Measurements from ENCODE around the gene SCART1.
"Not testable (repeated sequence)": the region's sequence is repeated elsewhere in the genome, so short reads cannot be mapped to it uniquely, and the experiment has no call there.

The SCART1 gene

DNA sequence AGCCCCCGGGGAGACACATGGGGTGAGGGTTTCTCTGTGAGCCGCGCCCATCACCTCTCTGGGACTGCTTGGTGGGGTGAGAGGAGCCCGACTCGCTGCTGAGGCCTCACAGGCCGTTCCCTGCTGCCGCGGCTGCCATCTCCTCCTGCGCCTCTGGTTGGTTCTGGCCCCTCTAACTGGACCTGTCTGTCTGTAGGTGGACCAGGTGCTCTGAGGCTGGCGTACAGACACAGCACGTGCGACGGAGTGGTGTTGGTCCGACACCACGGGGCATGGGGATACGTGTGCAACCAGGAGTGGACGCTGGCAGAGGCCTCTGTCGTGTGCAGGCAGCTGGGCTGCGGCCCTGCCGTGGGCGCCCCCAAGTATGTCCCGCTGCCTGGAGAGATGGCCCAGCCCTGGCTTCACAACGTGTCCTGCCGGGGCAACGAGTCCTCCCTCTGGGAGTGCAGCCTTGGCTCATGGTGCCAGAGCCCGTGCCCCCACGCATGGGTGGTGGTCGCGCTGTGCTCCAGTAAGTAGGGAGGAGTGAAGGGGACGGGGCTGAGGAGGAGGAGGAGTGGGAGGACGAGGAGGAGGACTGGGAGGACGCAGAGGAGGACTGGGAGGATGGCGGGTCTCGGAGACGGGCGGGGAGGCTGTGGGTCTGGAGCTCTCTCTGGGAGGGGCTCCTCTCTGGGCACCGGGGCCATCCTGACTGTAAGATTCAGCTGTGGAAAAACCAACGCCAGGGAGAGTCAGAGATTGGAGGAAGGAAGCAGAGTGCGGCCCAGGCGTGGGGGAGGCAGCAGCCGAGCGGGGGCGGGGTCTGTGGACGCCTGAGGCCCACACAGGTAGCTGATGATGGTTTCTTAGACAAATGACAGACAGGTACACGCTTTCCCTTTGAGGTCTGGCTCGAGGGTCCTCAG, 2.6 kb downstream of the SCART1 start:
- no peak for DNase-seq (ENCODE audit: low read depth)

DNA sequence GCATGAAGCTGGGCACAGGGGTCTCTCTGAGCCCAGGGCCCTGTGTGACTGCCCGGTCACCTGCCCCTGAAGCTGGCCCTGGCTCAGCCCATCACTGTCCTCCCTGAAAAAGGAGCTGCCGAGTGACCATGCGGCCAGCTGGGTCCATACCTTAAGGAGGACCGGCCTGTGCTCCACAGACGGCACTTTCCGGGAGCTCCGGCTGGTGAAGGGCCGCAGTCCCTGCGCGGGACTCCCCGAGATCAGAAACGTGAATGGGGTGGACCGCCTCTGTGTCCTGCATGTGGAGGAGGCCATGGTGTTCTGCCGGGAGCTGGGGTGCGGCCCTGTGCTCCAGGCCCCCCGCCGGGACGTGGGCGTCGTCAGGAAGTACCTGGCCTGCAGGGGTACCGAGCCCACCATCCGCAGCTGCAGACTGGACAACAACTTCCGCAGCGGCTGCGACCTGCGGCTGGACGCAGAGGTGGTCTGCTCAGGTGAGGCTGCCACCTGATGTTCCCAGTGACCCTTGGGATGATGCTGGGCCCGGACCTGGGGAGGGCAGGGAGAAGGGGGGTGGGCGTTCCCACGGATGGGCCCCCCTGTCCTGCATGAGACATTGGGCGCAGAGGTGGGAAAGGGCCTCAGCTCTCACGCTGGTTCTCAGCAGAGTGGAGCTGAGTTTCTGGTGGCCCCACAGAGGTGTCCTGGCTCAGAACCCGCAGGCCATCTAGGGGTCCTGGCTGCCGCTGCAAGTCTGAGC, 3.5 kb downstream of the SCART1 start:
- no peak for DNase-seq (ENCODE audit: low read depth)

DNA sequence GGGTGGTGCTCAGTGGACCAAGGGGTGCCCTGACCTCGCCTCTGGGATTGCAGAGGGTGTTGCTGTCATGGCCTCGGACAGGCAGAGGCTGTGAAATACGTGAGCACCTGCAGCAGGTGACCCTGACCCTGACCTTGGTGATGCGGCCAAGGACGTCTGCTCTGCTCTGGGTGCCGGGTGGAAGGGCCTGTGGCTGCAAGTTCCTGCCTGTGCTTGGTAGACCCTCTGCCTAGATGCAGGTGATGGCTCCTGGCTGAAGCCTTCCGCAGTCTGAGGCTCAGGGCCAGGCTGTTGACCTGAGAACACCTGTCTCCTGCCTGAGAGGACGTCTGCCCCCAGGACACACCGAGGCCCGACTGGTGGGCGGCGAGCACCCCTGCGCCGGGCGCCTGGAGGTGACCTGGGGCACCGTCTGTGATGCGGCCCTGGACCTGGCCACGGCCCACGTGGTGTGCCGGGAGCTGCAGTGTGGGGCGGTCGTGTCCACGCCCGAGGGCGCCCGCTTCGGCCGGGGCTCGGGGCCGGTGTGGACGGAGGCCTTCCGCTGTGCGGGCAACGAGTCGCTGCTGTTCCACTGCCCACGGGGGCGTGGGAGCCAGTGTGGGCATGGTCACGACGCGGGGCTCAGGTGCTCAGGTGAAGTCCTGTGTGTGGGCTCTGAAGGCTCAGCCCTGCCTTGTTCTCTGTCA, 4.4 kb downstream of the SCART1 start:
- DNase-seq (ENCODE audit: low read depth) = no peak

DNA sequence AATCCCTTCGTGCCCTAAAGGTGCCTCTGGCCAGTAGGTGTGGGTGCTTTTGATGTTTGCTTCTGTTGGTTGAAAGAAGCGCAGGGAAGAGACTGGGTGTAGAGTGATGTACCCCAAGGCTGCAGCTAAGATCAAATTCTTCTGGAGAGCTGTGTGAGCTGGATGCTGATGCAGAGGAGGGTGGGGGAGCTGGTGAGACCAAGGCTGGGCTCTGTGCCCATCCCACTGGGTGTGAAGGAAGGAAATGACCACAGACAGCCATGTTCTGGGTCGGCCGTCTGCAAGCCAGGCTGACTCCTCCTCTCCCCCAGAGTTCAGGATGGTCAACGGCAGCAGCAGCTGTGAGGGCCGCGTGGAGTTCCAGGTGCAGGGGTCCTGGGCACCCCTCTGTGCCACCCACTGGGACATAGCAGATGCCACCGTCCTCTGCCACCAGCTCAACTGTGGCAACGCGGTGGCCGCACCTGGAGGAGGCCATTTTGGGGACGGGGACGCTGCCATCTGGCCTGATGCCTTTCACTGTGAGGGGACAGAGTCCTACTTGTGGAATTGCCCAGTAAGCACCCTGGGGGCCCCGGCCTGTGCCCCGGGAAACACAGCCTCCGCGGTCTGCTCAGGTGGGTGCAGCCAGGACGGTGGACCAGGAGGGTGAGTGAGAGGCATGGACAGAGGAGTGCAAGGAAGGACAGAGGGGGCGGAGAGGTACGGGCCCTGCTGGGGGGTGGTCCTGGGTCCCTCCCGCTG, 5.1 kb downstream of the SCART1 start:
- no peak for DNase-seq (ENCODE audit: low read depth)

DNA sequence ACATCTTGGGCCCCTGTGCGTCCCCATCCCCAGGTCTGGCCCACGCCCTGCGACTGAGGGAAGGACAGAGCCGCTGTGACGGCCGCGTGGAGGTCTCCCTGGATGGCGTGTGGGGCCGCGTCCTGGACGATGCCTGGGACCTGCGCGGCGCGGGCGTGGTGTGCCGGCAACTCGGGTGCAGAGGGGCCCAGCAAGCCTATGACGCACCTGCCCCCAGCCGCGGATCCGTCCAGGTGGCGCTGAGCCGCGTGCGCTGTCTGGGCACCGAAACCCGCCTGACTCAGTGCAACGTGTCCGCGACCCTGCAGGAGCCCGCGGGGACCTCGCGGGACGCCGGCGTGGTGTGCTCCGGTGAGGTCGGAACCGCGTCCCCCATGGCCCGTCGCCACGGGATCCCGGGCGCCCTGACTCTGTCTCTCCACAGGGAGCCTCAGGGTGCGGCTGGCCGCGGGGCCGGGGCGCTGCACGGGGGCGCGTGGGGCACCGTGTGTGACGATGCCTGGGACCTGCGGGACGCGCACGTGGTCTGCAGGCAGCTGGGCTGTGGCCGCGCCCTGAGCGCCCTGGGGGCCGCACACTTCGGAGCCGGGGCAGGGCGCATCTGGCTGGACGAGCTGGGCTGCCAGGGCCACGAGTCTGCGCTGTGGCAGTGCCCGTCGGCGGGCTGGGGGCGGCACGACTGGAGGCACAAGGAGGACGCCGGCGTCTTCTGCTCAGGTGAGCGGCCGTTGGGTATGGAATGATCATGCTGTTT, 5.9 kb downstream of the SCART1 start:
- DNase-seq (ENCODE audit: low read depth) = no peak

DNA sequence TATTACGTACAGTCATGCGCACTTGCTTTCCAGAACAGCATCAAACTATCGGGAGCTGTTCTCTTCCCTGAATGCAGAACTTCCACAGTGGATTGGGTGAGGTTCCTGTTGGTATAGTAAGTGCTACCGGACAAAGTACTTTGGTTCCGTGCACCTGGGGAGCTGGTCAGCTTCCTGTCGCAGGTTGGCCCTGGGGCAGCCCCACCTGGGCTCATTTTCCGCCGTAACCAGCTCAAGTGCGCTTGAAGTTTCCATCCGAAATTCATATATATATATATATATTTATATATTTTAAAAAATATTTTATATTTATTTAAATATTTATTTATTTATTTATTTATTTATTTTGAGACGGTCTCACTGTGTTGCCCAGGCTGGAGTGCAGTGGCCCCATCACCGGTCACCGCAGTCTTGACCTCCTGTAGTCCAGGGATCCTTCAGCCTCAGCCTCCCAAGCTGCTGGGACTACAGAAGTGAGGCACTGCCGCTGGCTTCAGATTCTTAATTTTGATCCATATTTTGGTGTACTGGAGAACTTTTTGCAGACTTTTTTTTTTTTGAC, 6.5 kb downstream of the SCART1 start:
- DNase-seq (ENCODE audit: low read depth) = no peak

DNA sequence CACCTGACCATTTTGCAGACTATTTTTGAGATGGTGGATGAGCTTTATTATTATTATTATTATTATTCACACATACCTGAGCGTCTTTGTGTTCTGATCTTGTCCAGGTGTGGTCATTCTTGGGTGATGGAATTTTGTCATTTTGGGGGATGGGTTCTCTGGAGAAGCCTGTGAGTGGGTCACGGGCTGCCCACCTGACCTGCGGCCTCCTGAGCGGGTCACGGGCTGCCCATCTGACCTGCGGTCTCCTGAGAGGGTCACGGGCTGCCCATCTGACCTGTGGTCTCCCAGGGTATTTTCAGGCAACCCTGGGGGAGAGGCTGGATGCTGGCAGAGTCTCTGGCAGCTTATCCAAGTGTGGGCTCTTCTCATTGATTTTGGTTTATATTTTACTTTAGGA, 7.3 kb downstream of the SCART1 start:
- DNase-seq (ENCODE audit: low read depth) = no peak

DNA sequence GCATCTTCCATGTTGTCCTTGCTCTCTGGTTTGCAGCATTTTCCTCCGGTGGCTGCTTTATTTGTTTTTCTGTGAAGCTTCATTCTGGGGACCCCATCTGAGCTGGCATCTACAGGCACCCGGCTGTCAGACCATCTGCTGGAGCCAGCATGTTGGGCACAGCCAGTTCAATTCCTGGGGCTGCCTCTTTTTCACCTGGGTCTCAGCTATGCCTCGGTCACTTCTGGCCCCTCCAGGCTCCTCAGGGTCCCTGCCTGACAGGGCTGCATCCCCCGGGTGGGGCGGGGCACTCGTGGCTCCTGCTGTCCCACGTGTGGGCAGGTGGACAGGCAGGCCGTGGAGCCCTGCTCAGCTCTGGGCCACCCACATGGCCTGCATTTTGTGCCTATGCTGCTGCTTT, 8.1 kb downstream of the SCART1 start:
- DNase-seq (ENCODE audit: low read depth) = no peak

DNA sequence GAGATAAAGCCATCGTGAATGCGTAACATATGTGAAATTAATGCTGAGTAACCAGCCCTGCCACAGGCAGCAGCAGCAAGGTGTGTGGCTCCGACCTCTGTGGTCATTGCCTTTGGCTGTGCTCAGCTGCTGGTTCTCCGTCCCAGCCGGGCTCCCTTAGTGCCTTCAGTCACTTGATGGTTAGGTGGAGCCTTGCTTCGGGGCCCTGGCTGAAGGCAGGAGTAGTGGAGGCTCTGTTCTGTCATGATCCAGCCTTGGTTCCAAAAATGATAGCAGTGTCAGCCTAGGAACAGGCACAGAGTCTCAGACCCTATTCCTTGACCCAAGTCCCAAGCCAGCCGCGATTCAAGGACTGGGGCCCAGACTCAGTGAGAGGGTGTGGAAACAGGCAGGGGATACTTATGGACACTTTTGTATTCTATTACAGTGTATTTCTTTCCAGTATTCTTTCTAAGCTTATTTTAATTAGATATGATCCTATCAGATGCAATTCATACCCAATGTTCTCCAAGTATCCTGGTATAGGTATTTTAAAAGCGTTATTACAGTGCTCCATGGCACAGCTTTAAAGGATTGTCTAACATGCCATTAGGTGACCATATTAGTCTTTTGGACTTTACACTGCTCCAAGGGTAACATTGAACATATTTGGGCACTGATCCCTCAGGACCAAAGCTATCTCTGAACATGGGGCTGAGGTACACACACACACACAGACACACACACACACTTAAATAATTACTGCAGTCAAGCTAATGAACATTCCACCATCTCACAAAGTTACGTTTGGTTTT, 9.0 kb downstream of the SCART1 start:
- DNase-seq (ENCODE audit: low read depth) = no peak

DNA sequence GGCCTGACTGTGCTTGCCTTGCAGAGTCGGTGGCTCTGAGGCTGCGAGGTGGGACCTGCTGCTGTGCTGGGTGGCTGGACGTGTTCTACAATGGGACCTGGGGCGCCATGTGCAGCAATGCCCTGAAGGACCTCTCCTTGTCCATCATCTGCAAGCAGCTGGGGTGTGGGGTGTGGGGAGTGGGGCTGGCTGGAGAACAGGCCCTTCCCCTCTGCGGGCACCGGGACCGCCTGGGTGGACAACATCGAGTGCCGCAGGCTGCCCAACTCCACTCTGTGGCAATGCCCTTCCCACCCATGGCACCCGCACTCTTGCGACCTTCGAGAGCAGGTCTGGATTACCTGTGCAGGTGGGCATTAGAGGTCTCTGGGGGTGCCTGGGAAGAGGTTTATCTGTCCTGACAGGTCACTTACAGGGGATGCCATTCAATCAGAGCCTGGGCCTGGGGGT, 10.9 kb downstream of the SCART1 start:
- DNase-seq (ENCODE audit: low read depth) = no peak

DNA sequence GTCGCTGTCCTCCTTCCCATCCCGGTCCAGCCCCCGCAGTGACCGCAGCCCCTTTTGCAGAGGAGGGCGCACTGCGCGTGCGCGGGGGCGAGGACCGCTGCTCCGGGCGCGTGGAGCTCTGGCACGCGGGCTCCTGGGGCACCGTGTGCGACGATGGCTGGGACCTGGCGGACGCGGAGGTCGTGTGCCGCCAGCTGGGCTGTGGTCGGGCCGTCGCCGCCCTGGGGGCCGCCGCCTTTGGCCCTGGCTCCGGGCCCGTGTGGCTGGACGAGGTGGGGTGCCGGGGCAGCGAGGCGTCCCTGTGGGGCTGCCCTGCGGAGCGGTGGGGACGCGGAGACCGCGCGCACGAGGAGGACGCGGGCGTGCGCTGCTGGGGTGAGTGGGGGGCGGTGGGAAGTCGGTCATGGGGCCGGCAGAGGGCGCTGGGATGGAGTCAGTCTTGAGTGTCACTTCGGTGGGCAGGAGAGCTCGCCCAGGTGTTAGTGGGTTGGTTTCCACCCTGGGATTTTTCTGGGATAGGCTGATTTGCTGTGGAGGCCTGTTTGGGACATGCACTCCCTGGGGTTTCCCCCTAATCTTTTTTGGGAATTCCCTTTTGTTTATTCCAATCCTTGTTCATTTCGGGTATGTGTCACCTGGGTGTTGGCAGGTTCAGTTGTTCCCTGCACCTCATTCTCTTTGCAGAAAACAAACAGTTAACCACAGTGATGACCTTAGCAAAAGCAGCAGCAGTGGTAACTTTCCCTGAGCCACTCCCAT, 11.6 kb downstream of the SCART1 start:
- DNase-seq (ENCODE audit: low read depth) = no peak

DNA sequence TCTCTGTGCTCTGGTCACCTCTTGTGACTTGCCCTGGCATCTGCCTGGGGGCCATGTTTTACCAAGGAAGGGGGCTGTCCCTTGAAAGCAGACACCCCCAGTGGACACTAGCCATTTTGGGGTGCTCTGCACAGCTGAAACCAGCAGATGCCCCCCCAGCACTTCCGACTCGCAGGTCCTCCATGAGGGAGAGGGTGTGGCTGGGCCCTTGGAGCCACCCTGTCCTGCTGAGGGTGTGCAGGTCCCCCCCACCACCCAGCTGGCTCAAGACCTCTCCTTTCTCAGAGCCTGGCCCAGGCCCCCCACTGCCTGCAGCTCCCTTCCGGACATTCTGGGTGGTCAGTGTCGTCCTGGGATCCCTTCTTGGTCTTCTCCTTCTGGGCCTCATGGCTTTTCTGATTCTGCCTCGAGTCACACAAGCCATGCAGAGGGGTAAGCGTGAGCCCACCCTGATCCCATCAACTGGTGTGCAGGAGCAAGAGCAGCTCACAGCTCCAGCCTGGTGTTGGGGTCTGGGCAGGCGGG, 12.3 kb downstream of the SCART1 start:
- DNase-seq (ENCODE audit: low read depth) = no peak

DNA sequence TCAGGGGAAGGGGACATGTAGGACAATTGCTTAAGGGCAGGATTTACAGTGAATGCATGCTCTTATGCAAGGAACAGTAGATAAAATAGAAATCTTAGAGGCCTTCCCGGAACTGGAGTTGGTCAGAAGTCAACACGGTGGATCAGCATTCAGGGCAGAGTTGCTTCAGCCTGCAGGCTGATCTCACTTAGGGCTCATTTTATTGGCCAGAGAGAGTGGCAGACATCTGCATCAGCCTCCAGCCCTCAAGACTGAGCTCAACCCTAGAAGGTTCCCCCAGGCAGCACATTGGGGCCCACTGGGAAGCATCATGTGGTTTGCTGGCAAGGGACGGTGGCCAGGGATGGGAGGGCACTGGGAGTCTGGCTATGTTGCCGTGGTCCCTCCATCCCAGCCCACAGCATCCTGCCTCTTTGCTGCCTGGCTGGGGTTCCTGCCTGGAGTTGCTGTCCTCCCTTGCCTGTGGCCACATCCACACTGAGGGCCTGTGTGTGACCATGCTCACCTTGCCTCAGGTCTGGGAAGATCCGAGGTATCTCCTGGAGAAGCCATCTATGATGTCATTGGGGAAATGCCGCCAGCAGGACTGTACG, 13.0 kb downstream of the SCART1 start:
- DNase-seq (ENCODE audit: low read depth) = no peak

DNA sequence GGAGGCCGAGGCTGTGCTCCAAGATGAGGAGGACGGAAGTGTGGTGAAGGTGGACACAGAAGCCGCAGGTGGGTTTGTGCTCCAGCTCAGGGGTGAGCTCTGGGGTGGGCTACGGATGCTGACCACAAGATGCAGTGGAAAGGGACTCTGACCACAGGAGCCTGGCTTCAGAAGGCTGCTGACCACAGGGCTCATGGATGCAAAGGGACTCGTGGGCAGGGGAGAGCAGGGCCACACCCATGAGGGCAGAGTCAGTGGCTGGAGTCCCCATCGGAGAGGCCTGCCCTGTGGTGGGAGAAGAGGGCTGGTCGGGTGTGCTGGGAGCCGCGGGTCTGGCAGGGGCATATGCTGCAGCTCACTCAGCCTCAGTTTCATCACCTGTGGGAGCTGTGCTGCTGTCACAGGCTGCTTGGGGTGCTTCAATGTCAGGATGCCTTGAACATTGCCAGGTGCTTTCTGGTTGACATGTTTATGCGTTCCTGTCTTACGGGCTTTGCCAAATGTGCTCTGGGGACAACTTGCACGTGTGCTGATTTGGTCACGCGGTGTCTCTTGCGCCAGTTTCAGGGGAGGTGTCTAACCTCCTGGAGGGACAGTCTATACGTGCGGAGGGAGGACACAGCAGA, 13.7 kb downstream of the SCART1 start:
- DNase-seq (ENCODE audit: low read depth) = no peak

DNA sequence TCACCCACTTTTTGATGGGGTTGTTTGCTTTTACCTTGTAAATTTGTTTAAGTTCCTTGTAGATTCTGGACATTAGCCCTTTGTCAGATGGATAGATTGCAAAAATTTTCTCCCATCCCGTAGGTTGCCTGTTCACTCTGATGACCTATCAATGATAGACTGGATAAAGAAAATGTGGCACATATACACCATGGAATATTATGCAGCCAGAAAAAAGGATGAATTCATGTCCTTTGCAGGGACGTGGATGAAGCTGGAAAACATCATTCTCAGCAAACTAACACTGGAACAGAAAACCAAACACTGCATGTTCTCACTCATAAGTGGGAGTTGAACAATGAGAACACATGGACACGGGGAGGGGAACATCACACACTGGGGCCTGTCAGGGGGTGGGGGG, 15.5 kb downstream of the SCART1 start:
- not testable (repeated sequence) for DNase-seq (ENCODE audit: low read depth)

DNA sequence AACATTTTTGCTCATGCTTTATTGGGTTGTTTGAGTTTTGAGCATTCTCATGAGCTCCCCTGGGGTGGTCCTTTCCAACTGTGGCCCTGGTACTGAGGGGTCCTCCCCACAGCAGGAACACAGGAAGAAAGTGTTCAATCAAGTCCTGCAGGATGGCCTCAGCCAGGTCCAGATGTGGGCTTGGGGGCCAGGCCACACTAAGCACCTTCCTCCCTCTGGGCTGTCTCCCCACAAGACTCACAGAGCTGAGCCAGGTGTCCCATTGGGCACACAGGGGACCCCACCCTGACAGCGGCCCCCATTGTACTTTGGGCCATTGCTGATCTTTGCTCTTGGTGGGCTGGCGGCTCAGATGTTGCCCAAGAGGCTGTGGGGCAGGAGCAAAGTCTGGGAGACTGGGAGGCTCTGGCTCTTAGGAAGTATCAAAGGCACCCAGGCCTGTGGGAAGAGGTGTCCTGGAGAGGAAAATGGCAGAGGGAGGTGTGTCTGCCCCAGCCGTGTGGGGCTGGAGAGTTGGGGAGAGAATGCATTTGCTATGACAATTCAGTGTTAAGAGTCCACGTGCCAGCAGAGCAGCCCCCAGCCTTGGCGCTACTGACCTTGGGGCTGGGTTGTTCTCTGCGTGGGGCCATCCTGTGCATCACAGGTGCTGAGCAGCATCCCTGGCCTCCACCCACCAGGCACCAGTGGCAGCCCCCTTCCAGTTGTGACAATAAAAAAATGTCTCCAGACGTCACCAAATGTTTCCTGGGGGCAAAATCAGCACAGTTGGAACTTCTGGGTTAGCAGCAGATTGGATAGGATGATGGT, 17.8 kb downstream of the SCART1 start:
- DNase-seq (ENCODE audit: low read depth) = no peak

DNA sequence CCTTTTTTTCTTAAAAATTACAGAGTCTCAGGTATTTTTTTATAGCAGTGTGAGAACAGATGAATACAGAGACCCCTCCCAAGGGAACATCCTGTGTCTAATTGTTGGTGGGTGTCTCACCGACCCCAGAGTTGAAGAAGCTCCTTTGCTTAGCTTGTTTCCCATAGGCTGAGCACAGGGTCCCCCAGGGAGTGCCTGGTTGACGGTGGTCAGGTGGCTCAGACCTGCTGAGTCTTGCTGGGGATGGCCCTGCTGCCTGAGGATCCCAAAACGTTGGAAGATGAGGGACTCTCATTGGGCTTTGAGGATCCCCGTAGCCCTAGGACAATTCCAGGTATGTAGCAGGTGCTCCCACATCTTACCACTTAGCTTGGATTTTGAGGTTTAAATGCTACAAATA, 19.5 kb downstream of the SCART1 start:
- no peak for DNase-seq (ENCODE audit: low read depth)

All from activated gamma-delta T cell treated with anti-CD3 and anti-CD28 coated beads, Interleukin-2, amount 50 U/mL, for 16 hours (primary cell).